ENCODE measurements around the gene IGSF6.
"Not testable (repeated sequence)": the region's sequence is repeated elsewhere in the genome, so short reads cannot be mapped to it uniquely, and the experiment has no call there.

IGSF6 gene

GRCh38 chr16:21650521-21650920 is 1.9 kb downstream of the IGSF6 start:
- Histone ChIP-seq H3K4me1 (ENCODE audit: low read length) (peaks cover 62% of the 10 kb centered on the region), H3K4me2 (ENCODE audit: low read length) (peak overlapping the region; percentile 14), H3K9me3 (ENCODE audit: insufficient read depth, low read length) (no peaks in the 10 kb centered on the region), H3K79me2 (ENCODE audit: low read length) (peaks cover 33% of the 10 kb centered on the region), H3K4me3 (ENCODE audit: low read length) (no peak overlapping the region), H3K9ac (ENCODE audit: low read length) (no peak overlapping the region), H3K27ac (ENCODE audit: low read length) (peak overlapping the region; percentile 2; the same call in 1 of the 2 replicates), H3K36me3 (replicated peaks; ENCODE audit: low read depth, low read length) (peaks cover 10% of the 10 kb centered on the region), H2AFZ (ENCODE audit: low read depth, low read length) (no peak overlapping the region), H3K27me3 (ENCODE audit: low read depth, low read length) (no peaks in the 10 kb centered on the region), H4K20me1 (ENCODE audit: insufficient read depth, low read length) (no peaks in the 10 kb centered on the region)
- TF ChIP-seq EZH2phosphoT487 (IDR thresholded peaks at IDR 0.05; ENCODE audit: low read depth) (no peak), CTCF (IDR thresholded peaks at IDR 0.05; ENCODE audit: low read depth, low read length) (no peak)

- Histone ChIP-seq H3K79me2 (ENCODE audit: low read length) (peaks cover 31% of the 10 kb centered on the region), H3K4me1 (ENCODE audit: low read length) (peaks cover 59% of the 10 kb centered on the region)
- H3K4me2 ChIP-seq (ENCODE audit: low read length); H3K27ac ChIP-seq (ENCODE audit: low read length); H3K4me3 ChIP-seq (ENCODE audit: low read length); H3K27me3 ChIP-seq (ENCODE audit: low read depth, low read length); H4K20me1 ChIP-seq (ENCODE audit: insufficient read depth, low read length); H3K36me3 ChIP-seq (replicated peaks; ENCODE audit: low read depth, low read length); H3K9ac ChIP-seq (ENCODE audit: low read length); H3K9me3 ChIP-seq (ENCODE audit: insufficient read depth, low read length); H2AFZ ChIP-seq (ENCODE audit: low read depth, low read length): not testable (repeated sequence)
These were observed 2.5 kb downstream of the IGSF6 start for GRCh38 chr16:21649826-21650406.

- Histone ChIP-seq H3K36me3 (replicated peaks; ENCODE audit: low read depth, low read length) (no peaks in the 10 kb centered on the region), H3K79me2 (ENCODE audit: low read length) (peaks cover 31% of the 10 kb centered on the region), H3K4me3 (ENCODE audit: low read length) (no peak overlapping the region), H3K9me3 (ENCODE audit: insufficient read depth, low read length) (no peaks in the 10 kb centered on the region), H3K27me3 (ENCODE audit: low read depth, low read length) (no peaks in the 10 kb centered on the region), H3K27ac (ENCODE audit: low read length) (peak overlapping the region; percentile 95), H3K9ac (ENCODE audit: low read length) (peak overlapping the region; percentile 74; the same call in 1 of the 2 replicates), H4K20me1 (ENCODE audit: insufficient read depth, low read length) (no peaks in the 10 kb centered on the region), H2AFZ (ENCODE audit: low read depth, low read length) (no peak overlapping the region), H3K4me1 (ENCODE audit: low read length) (peaks cover 66% of the 10 kb centered on the region), H3K4me2 (ENCODE audit: low read length) (peak overlapping the region; percentile 82)
- TF ChIP-seq EZH2phosphoT487 (IDR thresholded peaks at IDR 0.05; ENCODE audit: low read depth) (no peak), CTCF (IDR thresholded peaks at IDR 0.05; ENCODE audit: low read depth, low read length) (no peak)
These were observed 4.7 kb downstream of the IGSF6 start for GRCh38 chr16:21647562-21648164.

- Histone ChIP-seq H2AFZ (ENCODE audit: low read depth, low read length) (no peak overlapping the region), H4K20me1 (ENCODE audit: insufficient read depth, low read length) (no peaks in the 10 kb centered on the region), H3K79me2 (ENCODE audit: low read length) (peaks cover 31% of the 10 kb centered on the region), H3K4me3 (ENCODE audit: low read length) (peak overlapping the region; percentile 61), H3K9me3 (ENCODE audit: insufficient read depth, low read length) (no peaks in the 10 kb centered on the region), H3K36me3 (replicated peaks; ENCODE audit: low read depth, low read length) (no peaks in the 10 kb centered on the region), H3K4me2 (ENCODE audit: low read length) (peak overlapping the region; percentile 82), H3K9ac (ENCODE audit: low read length) (peak overlapping the region; percentile 74; the same call in 1 of the 2 replicates), H3K4me1 (ENCODE audit: low read length) (peaks cover 66% of the 10 kb centered on the region), H3K27me3 (ENCODE audit: low read depth, low read length) (no peaks in the 10 kb centered on the region), H3K27ac (ENCODE audit: low read length) (peak overlapping the region; percentile 95)
- TF ChIP-seq EZH2phosphoT487 (IDR thresholded peaks at IDR 0.05; ENCODE audit: low read depth) (no peak), CTCF (IDR thresholded peaks at IDR 0.05; ENCODE audit: low read depth, low read length) (no peak)
These were observed 5.5 kb downstream of the IGSF6 start for GRCh38 chr16:21646721-21647561.

All from OCI-LY3 (cell line).